ENCODE measurements around the gene STYXL2. TPM values are rescaled to one million over a fixed set of nuclear protein-coding genes. Genes with fewer than 3 reads are reported as not detected.

Gene STYXL2
- total and polyA plus RNA-seq, 4 donors: 0.02 to 0.57 (median 0.09) TPM

DNA sequence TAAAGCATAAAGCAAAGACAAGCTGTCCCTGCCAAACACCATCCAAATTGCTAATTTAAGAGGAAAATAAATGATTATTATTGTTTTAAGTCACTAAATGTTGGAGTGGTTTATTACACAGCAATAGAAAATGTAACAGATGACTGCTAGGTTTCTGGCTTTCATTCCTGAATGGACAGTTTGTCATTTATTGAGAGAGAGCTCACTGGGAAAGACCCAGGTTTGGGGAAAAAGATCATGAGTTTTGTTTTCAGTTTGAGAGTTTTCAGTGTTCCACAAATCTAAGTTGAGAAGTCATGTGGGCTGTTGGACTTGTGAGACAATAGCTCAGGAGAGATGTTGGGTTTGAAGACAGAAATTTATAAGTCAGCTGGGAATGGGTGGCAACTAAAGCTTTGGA is 9.1 kb upstream of the STYXL2 start:
- peaks cover 0 to 2% (median 0%) of the 10 kb centered on the region in 4 donors for H3K9me3 ChIP-seq (ENCODE audit: control insufficient read depth in 4 of 4, insufficient read depth in 3 of 4, low read length in 3 of 4)
- H3K36me3 ChIP-seq (ENCODE audit: control insufficient read depth in 4 of 4, insufficient read depth in 4 of 4, low read length in 4 of 4): no peaks in the 10 kb centered on the region

DNA sequence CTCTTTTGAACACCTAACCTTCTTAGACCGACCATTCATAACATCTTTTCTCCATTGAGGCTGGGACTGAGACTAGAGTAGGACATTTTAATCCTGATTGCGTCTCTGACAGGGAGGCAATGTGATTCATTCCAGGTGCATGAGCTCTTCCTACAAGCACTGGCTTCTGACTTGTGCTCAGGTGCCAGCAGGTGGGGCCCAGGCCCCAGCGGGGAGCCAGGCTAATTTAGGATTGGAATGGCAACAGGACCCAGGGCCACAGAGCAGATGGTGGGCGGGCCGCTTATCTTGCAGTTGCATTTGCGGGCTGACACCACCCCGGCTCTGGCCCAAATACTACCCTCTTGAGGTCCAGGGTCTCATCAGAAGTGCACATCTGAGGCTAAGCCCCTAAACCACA is 7.8 kb upstream of the STYXL2 start:
- DNase-seq (no peak), ATAC-seq (ENCODE audit: insufficient read depth, low FRiP score) (no peak)
- 94 to 98% methylated on average over 7 of the region's 7 CpGs for WGBS, 2 donors
- Histone ChIP-seq H3K36me3 (ENCODE audit: control insufficient read depth in 4 of 4, insufficient read depth in 4 of 4, low read length in 4 of 4) (no peaks in the 10 kb centered on the region), H3K9me3 (ENCODE audit: control insufficient read depth in 4 of 4, insufficient read depth in 3 of 4, low read length in 3 of 4) (peaks cover 0 to 2% (median 0%) of the 10 kb centered on the region in 4 donors), H3K9ac (ENCODE audit: insufficient read depth in 1 of 2, low read length in 2 of 2) (no peak overlapping the region), H3K27me3 (ENCODE audit: control insufficient read depth in 3 of 3, insufficient read depth in 3 of 3, low read length in 2 of 3) (no peaks in the 10 kb centered on the region), H3K4me3 (no peak overlapping the region), H3K27ac (ENCODE audit: low read depth in 1 of 2, low read length in 1 of 2) (no peak overlapping the region), H3K4me1 (ENCODE audit: control insufficient read depth in 5 of 5, insufficient read depth in 5 of 5, low read length in 5 of 5) (peaks cover 0 to 5% (median 4%) of the 10 kb centered on the region in 5 donors)
- TF ChIP-seq, protein P1, sequence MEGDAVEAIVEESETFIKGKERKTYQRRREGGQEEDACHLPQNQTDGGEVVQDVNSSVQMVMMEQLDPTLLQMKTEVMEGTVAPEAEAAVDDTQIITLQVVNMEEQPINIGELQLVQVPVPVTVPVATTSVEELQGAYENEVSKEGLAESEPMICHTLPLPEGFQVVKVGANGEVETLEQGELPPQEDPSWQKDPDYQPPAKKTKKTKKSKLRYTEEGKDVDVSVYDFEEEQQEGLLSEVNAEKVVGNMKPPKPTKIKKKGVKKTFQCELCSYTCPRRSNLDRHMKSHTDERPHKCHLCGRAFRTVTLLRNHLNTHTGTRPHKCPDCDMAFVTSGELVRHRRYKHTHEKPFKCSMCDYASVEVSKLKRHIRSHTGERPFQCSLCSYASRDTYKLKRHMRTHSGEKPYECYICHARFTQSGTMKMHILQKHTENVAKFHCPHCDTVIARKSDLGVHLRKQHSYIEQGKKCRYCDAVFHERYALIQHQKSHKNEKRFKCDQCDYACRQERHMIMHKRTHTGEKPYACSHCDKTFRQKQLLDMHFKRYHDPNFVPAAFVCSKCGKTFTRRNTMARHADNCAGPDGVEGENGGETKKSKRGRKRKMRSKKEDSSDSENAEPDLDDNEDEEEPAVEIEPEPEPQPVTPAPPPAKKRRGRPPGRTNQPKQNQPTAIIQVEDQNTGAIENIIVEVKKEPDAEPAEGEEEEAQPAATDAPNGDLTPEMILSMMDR (IDR thresholded peaks at IDR 0.05; ENCODE audit: control extremely low read depth, extremely low read depth): no peak

More for the DNA sequence above, 9.1 kb upstream of the STYXL2 start:
- DNase-seq (no peak), ATAC-seq (ENCODE audit: insufficient read depth, low FRiP score) (no peak)
- Histone ChIP-seq H3K27me3 (ENCODE audit: control insufficient read depth in 3 of 3, insufficient read depth in 3 of 3, low read length in 2 of 3) (no peaks in the 10 kb centered on the region), H3K4me1 (ENCODE audit: control insufficient read depth in 5 of 5, insufficient read depth in 5 of 5, low read length in 5 of 5) (peaks cover 0 to 5% (median 2%) of the 10 kb centered on the region in 5 donors), H3K9ac (ENCODE audit: insufficient read depth in 1 of 2, low read length in 2 of 2) (no peak overlapping the region), H3K27ac (ENCODE audit: low read depth in 1 of 2, low read length in 1 of 2) (no peak overlapping the region), H3K4me3 (no peak overlapping the region)
- TF ChIP-seq, protein P1 (IDR thresholded peaks at IDR 0.05; ENCODE audit: control extremely low read depth, extremely low read depth): no peak

DNA sequence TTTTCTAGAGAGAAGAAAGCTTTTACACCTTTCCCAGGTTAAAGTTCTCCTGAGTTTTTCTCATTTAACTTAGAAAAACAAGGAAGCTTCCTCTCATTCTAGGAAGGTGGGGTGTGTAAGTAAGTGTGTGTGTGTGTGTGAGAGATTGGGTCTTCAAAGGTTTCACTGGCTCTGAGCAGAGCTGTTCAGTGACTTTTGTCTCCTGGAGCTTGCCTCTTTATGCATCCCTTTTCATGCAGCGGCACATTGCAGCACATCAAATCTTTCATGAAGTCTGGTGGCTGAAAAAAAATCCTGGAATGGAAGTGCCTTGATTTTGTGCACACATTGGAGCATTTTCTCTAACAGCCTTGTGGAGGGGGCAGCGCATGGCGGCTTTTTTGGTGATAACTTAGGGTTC is 7.1 kb upstream of the STYXL2 start:
- 60 to 91% methylated on average over 3 of the region's 3 CpGs for WGBS, 2 donors
- no peaks in the 10 kb centered on the region for H3K9me3 ChIP-seq (ENCODE audit: control insufficient read depth in 4 of 4, insufficient read depth in 3 of 4, low read length in 3 of 4)
- no peak overlapping the region for H3K9ac ChIP-seq (ENCODE audit: insufficient read depth in 1 of 2, low read length in 2 of 2)
- H3K27ac ChIP-seq (ENCODE audit: low read depth in 1 of 2, low read length in 1 of 2): no peak overlapping the region
- no peak for ATAC-seq (ENCODE audit: insufficient read depth, low FRiP score)
- peaks cover 0 to 5% (median 4%) of the 10 kb centered on the region in 5 donors for H3K4me1 ChIP-seq (ENCODE audit: control insufficient read depth in 5 of 5, insufficient read depth in 5 of 5, low read length in 5 of 5)
- no peak overlapping the region for H3K4me3 ChIP-seq
- no peak for DNase-seq
- TF ChIP-seq, protein P1 (IDR thresholded peaks at IDR 0.05; ENCODE audit: control extremely low read depth, extremely low read depth): no peak
- no peaks in the 10 kb centered on the region for H3K36me3 ChIP-seq (ENCODE audit: control insufficient read depth in 4 of 4, insufficient read depth in 4 of 4, low read length in 4 of 4)
- H3K27me3 ChIP-seq (ENCODE audit: control insufficient read depth in 3 of 3, insufficient read depth in 3 of 3, low read length in 2 of 3): no peaks in the 10 kb centered on the region

DNA sequence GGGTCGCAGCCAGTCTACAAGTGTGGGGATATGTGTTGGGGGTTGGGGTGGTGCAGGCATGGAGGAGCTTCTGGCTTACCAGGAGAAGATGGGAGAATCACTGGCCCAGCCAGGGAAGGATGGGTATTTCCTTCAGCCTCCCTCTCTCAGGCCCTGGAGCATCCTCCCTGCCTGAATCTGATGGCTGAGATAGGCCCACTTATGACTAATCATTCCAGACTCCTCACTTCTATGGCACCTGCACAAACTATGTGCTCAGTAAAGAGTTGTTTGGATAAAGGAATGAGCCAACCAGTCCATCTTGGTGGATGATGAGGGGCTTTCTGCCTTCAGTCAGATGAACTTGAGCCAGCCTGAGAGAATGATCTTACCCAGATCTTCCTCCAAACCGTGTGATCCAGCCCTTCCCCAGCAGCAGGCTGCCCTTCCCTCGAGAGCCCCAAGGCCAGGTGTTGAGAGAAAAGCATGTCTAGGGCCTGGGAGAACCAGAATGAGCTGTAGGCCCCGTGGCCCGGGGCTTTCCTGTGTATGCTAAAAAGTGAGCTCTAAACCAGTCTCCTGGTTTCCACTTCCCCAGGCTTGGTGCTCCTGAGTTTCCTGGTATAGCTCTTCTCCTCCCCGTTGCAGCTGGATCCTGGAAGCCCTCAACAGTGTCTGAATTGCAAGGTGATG is 5.0 kb upstream of the STYXL2 start:
- 86 to 87% methylated on average over 6 of the region's 6 CpGs for WGBS, 2 donors

More for the DNA sequence above, 5.0 kb upstream of the STYXL2 start:
- no peak overlapping the region for H3K27ac ChIP-seq (ENCODE audit: low read depth in 1 of 2, low read length in 1 of 2)
- H3K4me3 ChIP-seq: no peak overlapping the region
- DNase-seq (no peak), ATAC-seq (ENCODE audit: insufficient read depth, low FRiP score) (no peak)
- H3K36me3 ChIP-seq (ENCODE audit: control insufficient read depth in 4 of 4, insufficient read depth in 4 of 4, low read length in 4 of 4): no peaks in the 10 kb centered on the region
- peaks cover 0 to 6% (median 0%) of the 10 kb centered on the region in 5 donors for H3K4me1 ChIP-seq (ENCODE audit: control insufficient read depth in 5 of 5, insufficient read depth in 5 of 5, low read length in 5 of 5)
- no peak overlapping the region for H3K9ac ChIP-seq (ENCODE audit: insufficient read depth in 1 of 2, low read length in 2 of 2)
- H3K27me3 ChIP-seq (ENCODE audit: control insufficient read depth in 3 of 3, insufficient read depth in 3 of 3, low read length in 2 of 3): no peaks in the 10 kb centered on the region
- TF ChIP-seq, protein P1 (IDR thresholded peaks at IDR 0.05; ENCODE audit: control extremely low read depth, extremely low read depth): no peak
- no peaks in the 10 kb centered on the region for H3K9me3 ChIP-seq (ENCODE audit: control insufficient read depth in 4 of 4, insufficient read depth in 3 of 4, low read length in 3 of 4)
